HEK293 (cell line): ENCODE results near the gene KRT74.

Source experiments
- CTCF ChIA-PET: fragments of 350-600 bp; formaldehyde crosslinking; extraction: SDS; loops from one replicate; lab custom pipeline; 2021; ENCODE audit warnings: antibody characterized with exemption; lab: Yijun Ruan, JAX
- POLR2A ChIA-PET: fragments of 300-600 bp; formaldehyde crosslinking; extraction: SDS; loops from one replicate; lab custom pipeline; 2020; ENCODE audit warnings: antibody characterized with exemption, inconsistent platforms; lab: Yijun Ruan, JAX
- H3K27ac ChIP-seq: fragments of 200-500 bp; sonication (Bioruptor generic); 2 replicates; pipeline ENCODE4 v1.5.1; 2014; ENCODE audit warnings: low read depth, low read length, control low read depth, inconsistent platforms; ENCODE audit errors: extremely low read depth
- H3K36me3 ChIP-seq, 2 experiments: fragments of 200-500 bp in 1 of 2; sonication (Bioruptor generic) in 1 of 2; 1 replicate in 1 of 2; 2 replicates in 1 of 2; pipeline ENCODE4 v1.5.1; 2014 to 2017; ENCODE audit warnings: inconsistent platforms in 2 of 2, low read length in 2 of 2; ENCODE audit not compliant: control insufficient read depth in 2 of 2, insufficient read depth in 1 of 2
- H3K4me1 ChIP-seq: fragments of 200-500 bp; sonication (Bioruptor generic); 2 replicates; pipeline ENCODE4 v1.5.1; 2014; ENCODE audit warnings: mild to moderate bottlenecking, low read length, inconsistent platforms; ENCODE audit not compliant: control insufficient read depth, insufficient read depth
- H3K4me3 ChIP-seq: 2 replicates; pipeline ENCODE4 v1.5.1; 2011; ENCODE audit warnings: low read depth, mild to moderate bottlenecking, control low read depth, low read length, moderate library complexity
- H3K9me3 ChIP-seq: fragments of 200-500 bp; sonication (Bioruptor generic); 2 replicates; pipeline ENCODE4 v1.5.1; 2014; ENCODE audit warnings: low read depth, low read length, inconsistent platforms; ENCODE audit not compliant: control insufficient read depth, insufficient read depth
- BCL11A ChIP-seq: fragments of 450-650 bp; formaldehyde crosslinking; IDR thresholded peaks from 2 replicates; pipeline ENCODE4 v1.5.1; 2016; ENCODE audit warnings: low read depth, missing biosample characterization, missing genetic modification characterization
- GLIS2 ChIP-seq: fragments of 450-650 bp; formaldehyde crosslinking; IDR thresholded peaks from 2 replicates; pipeline ENCODE4 v1.5.1; 2016; ENCODE audit warnings: missing biosample characterization, missing genetic modification characterization
- MYNN ChIP-seq: fragments of 450-650 bp; formaldehyde crosslinking; IDR thresholded peaks from 2 replicates; pipeline ENCODE4 v1.5.1; 2016; ENCODE audit warnings: missing biosample characterization, missing genetic modification characterization, borderline replicate concordance
- OVOL3 ChIP-seq: fragments of 450-650 bp; formaldehyde crosslinking; IDR thresholded peaks from 2 replicates; pipeline ENCODE4 v1.5.1; 2016; ENCODE audit warnings: missing biosample characterization, missing genetic modification characterization
- SALL2 ChIP-seq: fragments of 450-650 bp; formaldehyde crosslinking; IDR thresholded peaks from 2 replicates; pipeline ENCODE4 v1.5.0; 2017; ENCODE audit warnings: missing biosample characterization, mild to moderate bottlenecking, missing genetic modification characterization, borderline replicate concordance
- SCRT1 ChIP-seq: fragments of 450-650 bp; formaldehyde crosslinking; IDR thresholded peaks from 2 replicates; pipeline ENCODE4 v1.5.1; 2016; ENCODE audit warnings: missing biosample characterization, missing genetic modification characterization, borderline replicate concordance
- ZBTB8A ChIP-seq: fragments of 450-650 bp; formaldehyde crosslinking; IDR thresholded peaks from 2 replicates; pipeline ENCODE4 v1.5.1; 2016; ENCODE audit warnings: missing biosample characterization, missing genetic modification characterization
- ZEB2 ChIP-seq: fragments of 450-650 bp; formaldehyde crosslinking; IDR thresholded peaks from 2 replicates; pipeline ENCODE4 v1.5.1; 2016; ENCODE audit warnings: missing biosample characterization, missing genetic modification characterization
- ZNF10 ChIP-seq: fragments of 450-650 bp; formaldehyde crosslinking; IDR thresholded peaks from 2 replicates; pipeline ENCODE4 v1.5.1; 2017; ENCODE audit warnings: missing biosample characterization, missing genetic modification characterization
- ZNF146 ChIP-seq: fragments of 450-650 bp; formaldehyde crosslinking; IDR thresholded peaks from 2 replicates; pipeline ENCODE4 v1.5.1; 2016; ENCODE audit warnings: missing biosample characterization, missing genetic modification characterization
- ZNF2 ChIP-seq: fragments of 450-650 bp; formaldehyde crosslinking; IDR thresholded peaks from 2 replicates; pipeline ENCODE4 v1.5.1; 2016; ENCODE audit warnings: missing biosample characterization, missing genetic modification characterization
- ZNF202 ChIP-seq: fragments of 450-650 bp; formaldehyde crosslinking; IDR thresholded peaks from 2 replicates; pipeline ENCODE4 v1.5.1; 2016; ENCODE audit warnings: missing biosample characterization, missing genetic modification characterization, borderline replicate concordance
- ZNF292 ChIP-seq: fragments of 450-650 bp; formaldehyde crosslinking; IDR thresholded peaks from 2 replicates; pipeline ENCODE4 v1.5.1; 2016; ENCODE audit warnings: low read depth, missing biosample characterization, missing genetic modification characterization, borderline replicate concordance
- ZNF391 ChIP-seq: fragments of 450-650 bp; formaldehyde crosslinking; IDR thresholded peaks from 2 replicates; pipeline ENCODE4 v1.5.1; 2016; ENCODE audit warnings: low read depth, missing biosample characterization, missing genetic modification characterization, borderline replicate concordance
- ZNF473 ChIP-seq: fragments of 450-650 bp; formaldehyde crosslinking; IDR thresholded peaks from 2 replicates; pipeline ENCODE4 v1.5.1; 2017; ENCODE audit warnings: missing biosample characterization, missing genetic modification characterization
- ZNF530 ChIP-seq: fragments of 450-650 bp; formaldehyde crosslinking; IDR thresholded peaks from 2 replicates; pipeline ENCODE4 v1.5.1; 2016; ENCODE audit warnings: low read depth, missing biosample characterization, missing genetic modification characterization
- ZNF555 ChIP-seq: fragments of 450-650 bp; formaldehyde crosslinking; conservative IDR thresholded peaks from 2 replicates; pipeline ENCODE4 v1.5.1; 2017; ENCODE audit warnings: missing biosample characterization, mild to moderate bottlenecking, missing genetic modification characterization, inconsistent platforms
- ZNF654 ChIP-seq: fragments of 450-650 bp; formaldehyde crosslinking; IDR thresholded peaks from 2 replicates; pipeline ENCODE4 v1.5.1; 2016; ENCODE audit warnings: low read depth, missing biosample characterization, missing genetic modification characterization
- ZNF658 ChIP-seq: fragments of 450-650 bp; formaldehyde crosslinking; IDR thresholded peaks from 2 replicates; pipeline ENCODE4; 2016; ENCODE audit warnings: missing biosample characterization, missing genetic modification characterization
- ZXDB ChIP-seq: fragments of 450-650 bp; formaldehyde crosslinking; IDR thresholded peaks from 2 replicates; pipeline ENCODE4 v1.5.1; 2016; ENCODE audit warnings: missing biosample characterization, missing genetic modification characterization
- TF ChIP-seq, protein P1 (sequence below): fragments of 450-650 bp; IDR thresholded peaks from 2 replicates; pipeline ENCODE4 v1.5.1; 2018; ENCODE audit warnings: missing biosample characterization, mild to moderate bottlenecking, missing genetic modification characterization
- TF ChIP-seq, protein P2 (sequence below): fragments of 450-650 bp; formaldehyde crosslinking; optimal IDR thresholded peaks from 2 replicates; pipeline ENCODE3; 2016; ENCODE audit warnings: missing biosample characterization, mild to moderate bottlenecking, missing genetic modification characterization
- TF ChIP-seq, protein P3 (sequence below): fragments of 450-650 bp; formaldehyde crosslinking; conservative IDR thresholded peaks from 2 replicates; pipeline ENCODE4 v1.5.1; 2016; ENCODE audit warnings: low read depth, missing biosample characterization, missing genetic modification characterization
- TF ChIP-seq, protein P4 (sequence below): fragments of 450-650 bp; formaldehyde crosslinking; IDR thresholded peaks from 2 replicates; pipeline ENCODE4 v1.5.1; 2016; ENCODE audit warnings: missing biosample characterization, missing genetic modification characterization
- TF ChIP-seq, protein P5 (sequence below): fragments of 450-650 bp; formaldehyde crosslinking; IDR thresholded peaks from 2 replicates; pipeline ENCODE4 v1.5.1; 2016; ENCODE audit warnings: missing biosample characterization, missing genetic modification characterization

KRT74 gene

DNA sequence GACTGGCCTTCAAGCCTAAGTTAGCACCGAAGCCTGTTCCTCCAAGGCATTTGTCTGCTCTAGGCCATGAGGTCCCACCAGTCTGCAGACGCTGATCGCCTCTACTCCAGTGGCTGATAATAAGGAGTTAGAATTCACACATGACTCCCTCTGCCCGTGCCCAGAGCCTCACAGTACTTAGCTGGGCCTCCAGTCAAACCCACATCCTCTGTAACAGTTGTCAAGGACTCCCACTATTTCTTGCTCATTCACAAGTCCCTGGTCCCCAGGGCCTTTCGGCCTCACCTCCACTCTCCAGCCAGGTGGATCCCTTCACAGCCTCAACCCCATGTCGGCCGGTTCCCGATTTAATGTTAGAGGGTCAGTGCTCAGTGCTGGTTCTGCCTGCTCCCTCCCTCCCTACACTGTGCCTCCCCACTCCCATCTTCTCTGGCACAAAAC is 47.1 kb downstream of the KRT74 start:
- Histone ChIP-seq H3K36me3 (no peaks in the 10 kb centered on the region), H3K9me3 (no peaks in the 10 kb centered on the region), H3K4me3 (no peak overlapping the region), H3K27ac (no peak overlapping the region), H3K4me1 (no peaks in the 10 kb centered on the region)
- ChIA-PET CTCF (interaction anchor here (0.7 kb wide), 1 partner anchor 142 kb away, joined by 3 read pairs; no protein-coding TSS in a partner anchor), POLR2A (no interaction called here)
- TF ChIP-seq ZXDB (tag by site-specific recombination), result no peak
- no peak for TF ChIP-seq GLIS2 (tag by site-specific recombination)
- no peak for TF ChIP-seq ZEB2 (tag by site-specific recombination)
- no peak for TF ChIP-seq ZNF473 (tag by site-specific recombination)
- TF ChIP-seq ZNF202 (tag by site-specific recombination), result no peak
- TF ChIP-seq ZNF292 (tag by site-specific recombination), result no peak
- no peak for TF ChIP-seq ZNF10 (tag by site-specific recombination)
- TF ChIP-seq BCL11A (tag by site-specific recombination), result no peak
- no peak for TF ChIP-seq ZNF658 (tag by site-specific recombination)
- no peak for TF ChIP-seq ZNF654 (tag by site-specific recombination)
- TF ChIP-seq ZNF146 (tag by site-specific recombination), result no peak
- no peak for TF ChIP-seq ZNF530 (tag by site-specific recombination)
- TF ChIP-seq ZBTB8A (tag by site-specific recombination), result no peak
- no peak for TF ChIP-seq OVOL3 (tag by site-specific recombination)
- TF ChIP-seq, protein P1, sequence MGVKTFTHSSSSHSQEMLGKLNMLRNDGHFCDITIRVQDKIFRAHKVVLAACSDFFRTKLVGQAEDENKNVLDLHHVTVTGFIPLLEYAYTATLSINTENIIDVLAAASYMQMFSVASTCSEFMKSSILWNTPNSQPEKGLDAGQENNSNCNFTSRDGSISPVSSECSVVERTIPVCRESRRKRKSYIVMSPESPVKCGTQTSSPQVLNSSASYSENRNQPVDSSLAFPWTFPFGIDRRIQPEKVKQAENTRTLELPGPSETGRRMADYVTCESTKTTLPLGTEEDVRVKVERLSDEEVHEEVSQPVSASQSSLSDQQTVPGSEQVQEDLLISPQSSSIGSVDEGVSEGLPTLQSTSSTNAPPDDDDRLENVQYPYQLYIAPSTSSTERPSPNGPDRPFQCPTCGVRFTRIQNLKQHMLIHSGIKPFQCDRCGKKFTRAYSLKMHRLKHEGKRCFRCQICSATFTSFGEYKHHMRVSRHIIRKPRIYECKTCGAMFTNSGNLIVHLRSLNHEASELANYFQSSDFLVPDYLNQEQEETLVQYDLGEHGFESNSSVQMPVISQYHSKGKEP (tag by site-specific recombination), result no peak

DNA sequence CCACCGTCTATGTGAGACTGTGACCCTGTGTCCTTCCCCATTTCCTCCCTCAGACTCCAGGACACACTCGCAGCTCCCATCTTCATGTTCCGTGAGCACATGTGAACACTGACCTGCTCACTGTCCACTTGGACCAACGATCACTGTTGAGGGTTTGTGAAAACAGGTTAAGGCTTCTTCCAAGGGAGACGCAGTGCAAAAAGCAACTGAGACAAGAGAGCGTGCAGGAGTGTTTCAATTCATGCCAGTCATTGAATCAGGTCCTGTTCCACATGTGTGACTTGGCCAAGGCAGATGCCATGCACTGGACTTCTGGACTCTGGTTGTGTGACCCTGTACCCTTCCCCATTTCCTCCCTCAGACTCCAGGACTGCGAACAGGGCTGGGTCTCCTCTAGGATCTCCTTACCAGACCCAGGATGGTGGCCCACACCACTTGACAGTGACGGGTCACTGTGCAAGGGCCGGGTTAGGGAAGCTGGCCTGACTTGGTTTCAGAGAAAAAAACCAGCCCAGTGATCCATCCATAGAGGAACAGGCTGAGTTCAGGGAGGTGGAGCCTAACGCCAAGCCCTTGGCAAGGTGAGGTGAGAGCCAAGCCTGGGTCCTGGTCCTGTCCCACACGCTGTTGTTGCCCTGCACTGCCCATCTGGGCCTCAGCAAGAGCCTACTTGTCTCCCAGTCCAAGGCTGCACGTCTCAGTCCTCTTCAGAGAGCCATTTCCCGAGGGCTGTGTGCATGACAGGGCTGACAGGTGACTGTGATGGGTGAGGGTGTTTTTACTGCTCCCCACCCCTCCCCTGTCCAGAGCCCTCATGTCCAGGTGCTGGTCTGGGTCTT is 47.8 kb downstream of the KRT74 start:
- Histone ChIP-seq H3K4me1 (no peaks in the 10 kb centered on the region), H3K9me3 (no peaks in the 10 kb centered on the region), H3K27ac (no peak overlapping the region), H3K36me3 (no peaks in the 10 kb centered on the region), H3K4me3 (no peak overlapping the region)
- ChIA-PET POLR2A (no interaction called here), CTCF (interaction anchor here (0.7 to 0.8 kb wide), 3 partner anchors 18 to 568 kb away, joined by 3 to 4 read pairs (median 3); no protein-coding TSS in a partner anchor)
- TF ChIP-seq, protein P2, sequence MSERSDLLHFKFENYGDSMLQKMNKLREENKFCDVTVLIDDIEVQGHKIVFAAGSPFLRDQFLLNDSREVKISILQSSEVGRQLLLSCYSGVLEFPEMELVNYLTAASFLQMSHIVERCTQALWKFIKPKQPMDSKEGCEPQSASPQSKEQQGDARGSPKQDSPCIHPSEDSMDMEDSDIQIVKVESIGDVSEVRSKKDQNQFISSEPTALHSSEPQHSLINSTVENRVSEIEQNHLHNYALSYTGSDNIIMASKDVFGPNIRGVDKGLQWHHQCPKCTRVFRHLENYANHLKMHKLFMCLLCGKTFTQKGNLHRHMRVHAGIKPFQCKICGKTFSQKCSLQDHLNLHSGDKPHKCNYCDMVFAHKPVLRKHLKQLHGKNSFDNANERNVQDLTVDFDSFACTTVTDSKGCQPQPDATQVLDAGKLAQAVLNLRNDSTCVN, result no peak
- no peak for TF ChIP-seq ZXDB (tag by site-specific recombination)
- TF ChIP-seq SCRT1 (tag by site-specific recombination), result no peak
- TF ChIP-seq, protein P3, sequence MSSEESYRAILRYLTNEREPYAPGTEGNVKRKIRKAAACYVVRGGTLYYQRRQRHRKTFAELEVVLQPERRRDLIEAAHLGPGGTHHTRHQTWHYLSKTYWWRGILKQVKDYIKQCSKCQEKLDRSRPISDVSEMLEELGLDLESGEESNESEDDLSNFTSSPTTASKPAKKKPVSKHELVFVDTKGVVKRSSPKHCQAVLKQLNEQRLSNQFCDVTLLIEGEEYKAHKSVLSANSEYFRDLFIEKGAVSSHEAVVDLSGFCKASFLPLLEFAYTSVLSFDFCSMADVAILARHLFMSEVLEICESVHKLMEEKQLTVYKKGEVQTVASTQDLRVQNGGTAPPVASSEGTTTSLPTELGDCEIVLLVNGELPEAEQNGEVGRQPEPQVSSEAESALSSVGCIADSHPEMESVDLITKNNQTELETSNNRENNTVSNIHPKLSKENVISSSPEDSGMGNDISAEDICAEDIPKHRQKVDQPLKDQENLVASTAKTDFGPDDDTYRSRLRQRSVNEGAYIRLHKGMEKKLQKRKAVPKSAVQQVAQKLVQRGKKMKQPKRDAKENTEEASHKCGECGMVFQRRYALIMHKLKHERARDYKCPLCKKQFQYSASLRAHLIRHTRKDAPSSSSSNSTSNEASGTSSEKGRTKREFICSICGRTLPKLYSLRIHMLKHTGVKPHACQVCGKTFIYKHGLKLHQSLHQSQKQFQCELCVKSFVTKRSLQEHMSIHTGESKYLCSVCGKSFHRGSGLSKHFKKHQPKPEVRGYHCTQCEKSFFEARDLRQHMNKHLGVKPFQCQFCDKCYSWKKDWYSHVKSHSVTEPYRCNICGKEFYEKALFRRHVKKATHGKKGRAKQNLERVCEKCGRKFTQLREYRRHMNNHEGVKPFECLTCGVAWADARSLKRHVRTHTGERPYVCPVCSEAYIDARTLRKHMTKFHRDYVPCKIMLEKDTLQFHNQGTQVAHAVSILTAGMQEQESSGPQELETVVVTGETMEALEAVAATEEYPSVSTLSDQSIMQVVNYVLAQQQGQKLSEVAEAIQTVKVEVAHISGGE (tag by site-specific recombination), result no peak
- TF ChIP-seq, protein P4, sequence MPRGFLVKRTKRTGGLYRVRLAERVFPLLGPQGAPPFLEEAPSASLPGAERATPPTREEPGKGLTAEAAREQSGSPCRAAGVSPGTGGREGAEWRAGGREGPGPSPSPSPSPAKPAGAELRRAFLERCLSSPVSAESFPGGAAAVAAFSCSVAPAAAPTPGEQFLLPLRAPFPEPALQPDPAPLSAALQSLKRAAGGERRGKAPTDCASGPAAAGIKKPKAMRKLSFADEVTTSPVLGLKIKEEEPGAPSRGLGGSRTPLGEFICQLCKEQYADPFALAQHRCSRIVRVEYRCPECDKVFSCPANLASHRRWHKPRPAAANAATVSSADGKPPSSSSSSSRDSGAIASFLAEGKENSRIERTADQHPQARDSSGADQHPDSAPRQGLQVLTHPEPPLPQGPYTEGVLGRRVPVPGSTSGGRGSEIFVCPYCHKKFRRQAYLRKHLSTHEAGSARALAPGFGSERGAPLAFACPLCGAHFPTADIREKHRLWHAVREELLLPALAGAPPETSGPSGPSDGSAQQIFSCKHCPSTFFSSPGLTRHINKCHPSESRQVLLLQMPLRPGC (tag by site-specific recombination), result no peak
- TF ChIP-seq MYNN (tag by site-specific recombination), result no peak
- TF ChIP-seq ZNF473 (tag by site-specific recombination), result no peak
- no peak for TF ChIP-seq SALL2 (tag by site-specific recombination)
- TF ChIP-seq ZNF391 (tag by site-specific recombination), result no peak
- no peak for TF ChIP-seq ZNF2 (tag by site-specific recombination)
- TF ChIP-seq ZNF555 (tag by site-specific recombination), result no peak
- TF ChIP-seq, protein P5, sequence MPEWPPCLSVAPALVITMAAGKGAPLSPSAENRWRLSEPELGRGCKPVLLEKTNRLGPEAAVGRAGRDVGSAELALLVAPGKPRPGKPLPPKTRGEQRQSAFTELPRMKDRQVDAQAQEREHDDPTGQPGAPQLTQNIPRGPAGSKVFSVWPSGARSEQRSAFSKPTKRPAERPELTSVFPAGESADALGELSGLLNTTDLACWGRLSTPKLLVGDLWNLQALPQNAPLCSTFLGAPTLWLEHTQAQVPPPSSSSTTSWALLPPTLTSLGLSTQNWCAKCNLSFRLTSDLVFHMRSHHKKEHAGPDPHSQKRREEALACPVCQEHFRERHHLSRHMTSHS, result no peak
